ENCODE measurements around the gene DMBX1.

The DMBX1 gene

DNA sequence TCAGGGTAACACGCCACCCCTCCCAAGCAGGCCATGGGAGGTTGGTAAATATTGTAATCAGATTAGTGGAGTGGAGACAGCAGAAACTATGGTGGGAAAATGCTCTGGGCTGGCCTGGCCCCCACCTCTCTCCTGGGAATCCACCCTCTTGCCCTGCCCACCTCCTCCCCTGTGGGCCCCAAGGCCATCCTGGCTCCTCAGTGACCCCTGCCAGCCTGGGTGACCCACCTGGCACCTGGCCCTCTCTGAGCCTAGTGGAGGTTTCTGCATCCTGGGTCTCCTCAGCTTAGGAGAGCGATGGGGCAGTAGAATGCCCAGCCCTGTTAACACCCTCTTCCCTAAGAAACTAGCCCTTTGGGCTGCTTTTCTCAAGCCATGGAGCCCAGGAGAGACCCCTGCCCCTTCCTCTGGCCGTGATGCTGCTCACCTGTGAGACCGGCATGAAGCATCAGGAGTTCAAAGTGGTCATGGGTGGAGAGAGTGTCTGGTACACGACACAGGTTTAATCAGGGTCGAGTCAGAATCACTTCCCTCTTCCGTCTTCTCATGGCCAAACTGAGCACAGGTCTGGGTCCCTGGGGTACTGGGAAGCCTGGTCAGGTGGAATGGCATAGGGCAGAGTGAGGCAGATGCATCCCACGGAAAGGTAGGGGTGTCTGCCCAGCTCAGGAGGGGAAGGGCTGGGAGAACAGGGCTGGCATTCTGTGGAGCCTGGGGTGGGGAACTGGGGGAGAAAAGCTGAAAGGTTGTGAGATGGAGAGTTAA, 10.7 kb upstream of the DMBX1 start:
- H3K27ac ChIP-seq: no peak overlapping the region
- TF ChIP-seq, protein P1, sequence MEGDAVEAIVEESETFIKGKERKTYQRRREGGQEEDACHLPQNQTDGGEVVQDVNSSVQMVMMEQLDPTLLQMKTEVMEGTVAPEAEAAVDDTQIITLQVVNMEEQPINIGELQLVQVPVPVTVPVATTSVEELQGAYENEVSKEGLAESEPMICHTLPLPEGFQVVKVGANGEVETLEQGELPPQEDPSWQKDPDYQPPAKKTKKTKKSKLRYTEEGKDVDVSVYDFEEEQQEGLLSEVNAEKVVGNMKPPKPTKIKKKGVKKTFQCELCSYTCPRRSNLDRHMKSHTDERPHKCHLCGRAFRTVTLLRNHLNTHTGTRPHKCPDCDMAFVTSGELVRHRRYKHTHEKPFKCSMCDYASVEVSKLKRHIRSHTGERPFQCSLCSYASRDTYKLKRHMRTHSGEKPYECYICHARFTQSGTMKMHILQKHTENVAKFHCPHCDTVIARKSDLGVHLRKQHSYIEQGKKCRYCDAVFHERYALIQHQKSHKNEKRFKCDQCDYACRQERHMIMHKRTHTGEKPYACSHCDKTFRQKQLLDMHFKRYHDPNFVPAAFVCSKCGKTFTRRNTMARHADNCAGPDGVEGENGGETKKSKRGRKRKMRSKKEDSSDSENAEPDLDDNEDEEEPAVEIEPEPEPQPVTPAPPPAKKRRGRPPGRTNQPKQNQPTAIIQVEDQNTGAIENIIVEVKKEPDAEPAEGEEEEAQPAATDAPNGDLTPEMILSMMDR (conservative IDR thresholded peaks at IDR 0.05): no peak
- no peak for TF ChIP-seq ZFX (IDR thresholded peaks at IDR 0.05)

DNA sequence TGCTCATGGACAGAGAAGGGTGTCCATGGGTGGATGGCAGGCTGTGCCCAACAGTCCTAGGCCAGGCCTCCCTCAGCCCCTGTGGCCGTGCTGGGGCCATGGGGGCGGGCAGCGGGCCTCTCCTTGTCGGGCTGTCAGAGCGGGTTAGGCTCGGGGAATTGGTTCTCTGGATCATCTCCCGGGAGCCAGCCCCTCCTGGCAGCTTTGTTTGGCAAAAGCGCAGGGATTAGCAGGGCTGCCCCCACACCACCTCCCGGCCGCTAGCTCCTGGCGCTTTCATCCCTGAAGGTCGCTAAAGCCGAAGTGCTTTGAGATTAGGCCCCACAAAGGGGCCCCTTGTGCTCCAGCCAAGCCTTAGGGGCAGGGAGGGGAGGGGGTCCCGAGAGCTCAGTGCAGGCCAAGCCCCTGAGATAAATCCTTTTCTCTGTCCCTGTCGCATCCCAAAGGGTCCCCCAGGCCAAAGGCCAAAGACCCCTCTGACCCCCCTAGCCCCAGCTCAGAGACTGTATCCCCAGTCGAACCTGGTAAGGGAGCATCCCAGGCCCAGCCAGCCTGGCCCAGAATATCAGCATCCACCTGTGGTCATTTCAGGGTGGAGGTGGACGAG, 9.8 kb upstream of the DMBX1 start:
- H3K27ac ChIP-seq: no peak overlapping the region
- no peak for TF ChIP-seq ZFX (IDR thresholded peaks at IDR 0.05)
- TF ChIP-seq, protein P1 (conservative IDR thresholded peaks at IDR 0.05): no peak

DNA sequence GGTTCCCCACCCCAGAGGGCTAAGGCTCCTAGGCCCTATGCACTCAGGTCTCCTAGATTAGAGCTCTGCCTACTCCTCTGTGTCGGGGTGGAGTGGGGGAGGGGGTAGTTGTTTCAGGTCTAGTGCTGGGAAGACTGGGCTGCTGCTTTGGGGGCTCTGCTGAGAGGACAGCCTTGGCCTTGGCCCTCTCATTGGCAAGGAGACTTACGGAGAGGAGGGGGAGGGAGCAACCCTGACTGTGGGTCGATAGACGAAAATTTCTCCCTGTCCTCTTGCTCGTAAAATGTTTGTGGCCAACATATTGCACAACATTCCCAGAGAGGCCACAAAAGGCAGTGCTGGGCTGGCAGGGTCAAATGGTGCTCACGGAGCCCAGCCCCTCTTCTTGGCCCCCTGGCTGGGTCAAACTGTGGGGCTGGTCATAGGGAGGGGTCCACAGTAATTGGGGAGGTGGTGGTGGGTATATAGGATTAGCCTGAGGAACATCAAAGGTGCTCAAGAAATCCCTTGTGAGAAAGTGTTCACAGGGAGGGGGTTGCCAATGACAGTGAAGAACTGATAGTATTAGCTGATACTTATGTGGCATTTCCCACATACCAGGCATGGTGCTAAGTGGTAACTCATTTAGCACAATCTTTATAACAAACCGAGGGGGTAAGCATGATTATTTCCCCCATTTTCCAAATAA, 8.5 kb upstream of the DMBX1 start:
- TF ChIP-seq, protein P1 (conservative IDR thresholded peaks at IDR 0.05): no peak
- no peak for TF ChIP-seq ZFX (IDR thresholded peaks at IDR 0.05)
- H3K27ac ChIP-seq: no peak overlapping the region

DNA sequence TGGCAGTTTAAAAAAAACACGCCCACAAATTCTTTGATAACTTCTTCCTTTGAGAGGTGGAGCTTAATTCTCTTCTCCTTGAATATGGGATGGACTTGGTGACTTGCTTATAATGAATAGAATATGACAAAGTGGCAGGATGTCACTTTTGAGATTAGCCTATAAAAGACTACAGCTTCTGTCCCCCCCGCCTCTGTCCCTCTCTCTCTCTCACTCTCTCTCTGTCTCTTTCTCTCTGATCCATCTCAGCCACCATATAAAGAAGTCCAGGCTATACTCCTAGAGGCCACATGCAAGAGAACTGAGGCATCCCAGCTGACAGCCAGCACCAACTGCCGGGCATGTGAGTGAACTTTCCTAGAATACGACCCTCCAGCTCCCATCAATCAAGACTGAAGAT, 7.7 kb upstream of the DMBX1 start:
- TF ChIP-seq, protein P1 (conservative IDR thresholded peaks at IDR 0.05): no peak
- no peak for TF ChIP-seq ZFX (IDR thresholded peaks at IDR 0.05)
- no peak overlapping the region for H3K27ac ChIP-seq

DNA sequence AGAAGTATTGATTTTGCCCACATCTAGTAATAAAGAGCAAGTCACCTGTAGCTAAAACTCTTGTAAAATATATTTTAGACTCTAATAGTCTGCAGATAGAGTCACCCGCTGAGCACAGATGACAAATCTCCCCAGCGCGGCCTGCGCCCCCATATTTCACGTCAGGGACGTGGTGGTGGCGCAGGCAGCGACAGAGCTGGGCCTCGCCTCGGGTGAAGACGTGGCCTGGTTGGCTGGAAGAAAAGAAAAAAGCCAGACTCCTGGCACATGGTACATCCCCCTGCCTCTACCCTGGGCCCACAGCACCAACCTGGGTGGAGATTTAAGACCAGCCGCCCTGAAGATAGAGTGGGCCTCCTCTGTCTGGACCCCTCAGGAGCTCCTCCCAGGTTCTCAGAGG, 6.0 kb upstream of the DMBX1 start:
- TF ChIP-seq, protein P1 (conservative IDR thresholded peaks at IDR 0.05): no peak
- no peak overlapping the region for H3K27ac ChIP-seq

DNA sequence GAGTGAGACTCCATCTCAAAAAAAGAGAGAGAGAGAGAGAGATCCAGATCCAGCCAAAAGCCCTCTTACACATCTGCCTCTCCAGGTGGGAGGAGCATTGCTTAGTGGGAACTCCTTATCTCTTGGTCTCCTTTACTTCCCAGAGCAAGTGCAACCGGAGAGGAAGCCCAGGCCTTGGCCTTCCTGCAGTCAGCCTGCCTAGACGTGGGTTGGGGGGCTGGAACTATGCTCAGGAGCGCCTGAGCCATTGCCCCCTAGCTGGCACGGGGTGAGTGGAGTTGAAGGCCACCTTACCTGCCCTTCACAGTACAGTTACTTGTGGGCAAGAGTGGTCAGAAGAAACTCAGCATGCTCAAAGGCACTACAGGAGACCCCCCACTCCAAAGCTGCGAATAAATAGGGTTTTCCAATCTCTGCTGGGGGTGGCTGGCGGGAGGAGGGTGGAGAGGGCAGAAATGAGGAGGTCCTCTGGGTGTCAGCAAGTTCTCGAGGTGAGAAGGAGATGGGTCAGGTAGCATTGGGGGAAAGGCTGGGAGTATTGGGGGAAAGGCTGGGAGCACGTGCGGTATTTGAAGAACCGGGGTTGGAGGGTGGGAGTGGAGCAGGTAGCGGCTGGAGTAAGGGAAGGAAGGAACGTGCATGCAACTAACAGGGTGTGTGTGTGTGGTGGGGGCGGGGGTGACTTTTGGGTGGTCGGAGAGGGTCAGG, 4.7 kb upstream of the DMBX1 start:
- H3K27ac ChIP-seq: no peak overlapping the region
- no peak for TF ChIP-seq ZFX (IDR thresholded peaks at IDR 0.05)
- TF ChIP-seq, protein P1 (conservative IDR thresholded peaks at IDR 0.05): no peak

Data from C4-2B (cell line).